Activated CD4-positive, alpha-beta T cell treated with anti-CD3 and anti-CD28 coated beads, Interleukin-2, amount 50 U/mL, for 4 hours (primary cell): ENCODE results near the gene FANK1.
"Not testable (repeated sequence)": the region's sequence is repeated elsewhere in the genome, so short reads cannot be mapped to it uniquely, and the experiment has no call there.

ENCODE experiments used
- DNase-seq, 2 experiments: peaks; one replicate each; pipeline ENCODE4 v3.0.0-alpha.2; 2020

The FANK1 gene

GRCh38 chr10:125892402-125892801 lies 4.0 kb upstream of the FANK1 start:
- not testable (repeated sequence) for DNase-seq

DNA sequence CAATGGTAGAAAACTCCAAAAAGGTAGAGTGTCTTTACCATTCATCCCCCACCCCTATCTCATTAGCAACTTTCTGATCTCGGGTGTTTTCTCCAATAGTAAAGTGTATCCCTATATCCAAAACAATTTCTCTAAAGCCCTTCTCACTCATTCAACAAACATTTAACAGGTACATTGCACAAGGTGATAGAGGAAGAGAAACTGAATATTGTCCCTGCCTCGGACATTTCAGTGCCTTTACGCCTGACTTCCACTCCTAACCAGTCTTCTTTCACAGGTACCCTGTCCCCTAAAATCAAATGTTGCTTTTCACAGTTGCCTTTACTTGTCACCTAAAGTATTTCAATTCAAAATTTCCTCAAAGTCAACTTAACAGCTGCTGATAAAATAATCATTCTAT lies 2.2 kb upstream of the FANK1 start:
- DNase-seq, result not testable (repeated sequence)

DNA sequence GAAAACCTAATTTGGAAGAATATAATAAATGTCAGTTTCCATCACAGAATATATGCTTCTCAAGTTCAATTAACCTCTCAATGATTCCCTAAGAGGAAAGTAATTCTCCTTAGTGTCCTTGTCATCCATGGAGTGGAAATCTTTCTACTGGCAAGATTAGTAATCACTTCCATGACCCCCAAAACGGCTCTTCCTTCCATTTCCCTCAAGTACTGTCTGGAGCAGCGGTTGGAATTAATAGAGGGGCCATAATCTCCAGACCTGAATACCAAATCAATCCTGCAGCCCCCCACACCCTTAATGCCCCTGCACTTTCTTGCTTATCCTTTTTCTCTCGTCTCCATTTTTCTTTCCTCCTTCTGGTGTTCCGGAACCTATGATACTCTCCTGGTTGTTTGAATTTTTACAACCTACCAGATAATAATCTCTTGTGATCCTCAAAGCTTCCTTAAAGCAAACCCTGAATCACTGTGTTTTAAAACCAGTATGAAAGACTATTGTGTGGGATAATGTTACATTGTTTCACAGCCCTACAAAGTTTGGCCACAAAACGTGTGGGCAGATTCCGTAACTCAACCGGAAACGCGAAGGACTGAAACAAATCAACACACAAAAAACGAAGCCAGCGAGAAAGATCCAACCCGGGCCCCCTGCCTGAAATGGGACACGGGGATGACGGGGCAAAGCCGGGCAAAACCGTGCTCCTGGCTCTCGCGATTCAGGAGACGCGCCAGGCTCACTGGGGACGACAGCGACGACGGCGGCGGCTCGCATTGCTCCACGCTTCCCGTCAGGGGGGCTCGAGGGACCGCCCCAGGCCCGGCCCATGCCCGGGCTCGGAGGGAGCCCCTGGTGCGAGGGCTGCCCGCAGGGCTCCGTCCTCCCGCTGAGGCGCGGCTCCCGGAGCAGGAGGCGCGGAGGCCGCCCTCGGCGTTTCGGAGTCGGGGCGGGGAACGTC lies 955 bp upstream of the FANK1 start:
- DNase-seq, result peak; percentile 5 to 9

DNA sequence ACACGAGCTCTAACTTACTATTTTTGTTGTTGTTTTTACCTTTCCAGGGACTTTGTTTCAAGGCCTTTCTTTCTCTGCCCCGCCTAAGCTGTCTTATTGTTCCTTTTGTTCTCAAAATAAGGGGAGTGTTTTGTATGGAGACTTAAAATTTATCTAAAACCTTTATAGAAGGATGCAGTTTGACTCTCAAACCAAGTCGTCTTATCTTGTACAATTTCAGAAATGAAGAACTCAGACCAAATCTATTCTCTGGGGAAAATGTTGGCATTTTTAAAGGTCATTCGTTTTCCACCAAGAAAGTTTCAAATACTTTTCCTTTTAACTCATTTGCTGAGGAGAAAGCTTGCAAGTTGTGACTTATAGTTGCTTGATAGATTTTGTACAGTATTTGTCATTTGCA lies 953 bp downstream of the FANK1 start:
- DNase-seq, result not testable (repeated sequence)

GRCh38 chr10:125900963-125901362 lies 4.6 kb downstream of the FANK1 start:
- not testable (repeated sequence) for DNase-seq

DNA sequence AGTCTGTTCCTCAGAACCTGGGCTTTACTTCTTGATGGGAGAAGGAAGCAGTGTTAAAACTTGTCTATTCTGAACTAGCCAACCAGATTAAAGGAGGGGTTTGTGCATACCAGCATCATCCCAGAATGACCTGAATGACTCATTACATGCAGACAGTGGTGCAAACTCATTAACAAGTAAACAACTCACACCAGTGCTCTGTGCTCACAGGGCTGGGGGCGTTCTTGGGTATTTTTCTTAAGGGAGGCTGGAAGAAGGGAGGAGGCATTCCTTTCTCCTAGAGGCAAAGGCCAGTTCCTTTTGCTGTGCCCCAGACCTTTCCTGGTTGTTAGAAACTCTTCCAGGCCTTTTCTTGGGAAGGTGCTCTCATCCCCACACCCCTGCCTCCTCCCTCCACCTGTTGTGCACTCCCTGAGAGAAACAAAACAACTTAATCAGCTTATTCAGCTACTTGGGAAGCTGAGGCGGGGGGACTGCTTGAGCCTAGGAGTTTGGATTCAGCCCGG lies 6.8 kb downstream of the FANK1 start:
- not testable (repeated sequence) for DNase-seq

DNA sequence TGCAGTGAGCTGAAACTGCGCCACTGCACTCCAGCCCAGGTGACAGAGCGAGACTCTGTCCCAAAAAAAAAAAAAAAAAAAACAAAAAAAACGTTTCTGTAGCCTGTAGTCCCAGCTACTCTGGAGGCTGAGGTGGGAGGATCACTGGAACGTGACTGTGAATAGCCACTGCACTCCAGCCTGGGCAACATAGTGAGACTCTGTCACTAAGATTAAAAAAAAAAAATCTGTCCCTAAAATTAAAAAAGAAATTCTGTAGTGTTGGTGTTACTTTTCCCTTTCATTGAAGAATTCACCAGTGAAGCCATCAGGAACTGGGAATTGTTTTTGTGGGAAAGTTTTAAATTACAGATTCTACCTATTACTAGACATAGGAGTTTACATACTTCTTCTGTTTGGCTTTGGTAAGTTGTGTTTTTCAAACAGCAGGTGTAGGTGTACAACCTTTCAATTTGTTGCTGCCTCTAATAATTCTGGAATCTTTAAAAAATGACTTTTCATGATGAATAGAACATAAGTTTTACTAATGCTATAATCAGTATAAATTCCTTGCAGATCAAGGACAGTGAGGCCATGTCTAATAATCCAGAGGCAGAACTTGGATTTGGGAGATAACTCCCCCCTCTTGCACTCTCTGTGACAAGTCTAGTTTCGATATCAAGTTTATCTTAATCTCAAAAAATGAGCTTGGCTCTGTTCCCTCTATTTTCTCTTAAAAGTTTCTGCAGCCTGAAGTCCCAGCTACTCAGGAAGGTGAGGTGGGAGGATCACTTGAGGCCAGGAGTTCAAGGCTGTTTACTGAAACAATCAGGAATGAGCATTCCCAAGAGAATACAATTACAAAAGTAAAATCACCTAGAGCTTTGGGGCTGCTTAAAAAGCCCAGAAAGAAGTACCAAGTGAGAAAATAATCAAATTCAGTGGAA lies 9.0 kb downstream of the FANK1 start:
- DNase-seq, result not testable (repeated sequence)

GRCh38 chr10:125907598-125907997 lies 11.2 kb downstream of the FANK1 start:
- not testable (repeated sequence) for DNase-seq

DNA sequence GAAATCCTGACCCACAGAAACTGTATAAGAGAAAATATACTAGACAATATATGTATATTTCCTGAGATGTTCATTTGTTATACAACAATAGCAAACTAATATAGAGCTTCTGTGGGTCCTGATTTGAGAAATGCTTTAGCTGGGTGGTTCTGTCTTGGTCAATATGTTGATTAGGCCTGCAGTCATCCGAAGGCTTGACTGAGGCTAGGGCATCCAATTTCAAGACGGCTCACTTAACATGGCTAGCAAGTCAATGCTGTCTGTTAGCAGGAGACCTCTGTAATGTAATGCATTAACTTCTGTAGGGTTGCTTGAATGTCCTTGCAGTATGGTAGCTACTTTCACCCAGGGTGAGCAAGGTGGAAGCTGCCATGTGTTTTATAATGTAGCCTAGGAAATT lies 12.4 kb downstream of the FANK1 start:
- not testable (repeated sequence) for DNase-seq

DNA sequence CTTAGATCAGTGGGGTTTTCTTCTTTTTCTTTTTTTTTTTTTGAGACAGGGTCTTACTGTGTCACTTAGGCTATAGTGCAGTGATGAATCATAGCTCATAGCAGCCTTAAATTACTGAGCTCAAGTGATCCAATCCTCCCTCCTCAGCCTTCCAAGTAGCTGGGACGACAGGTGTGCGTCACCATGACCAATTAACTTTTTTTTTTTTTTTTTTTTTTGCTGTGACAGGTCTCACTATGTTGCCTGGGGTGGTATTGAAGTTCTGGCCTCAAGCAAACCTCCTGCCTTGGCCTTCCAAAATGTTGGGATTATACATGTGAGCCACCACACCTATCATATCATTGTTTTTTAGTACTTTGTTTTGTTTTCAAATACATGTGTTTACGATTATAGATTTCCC lies 13.1 kb downstream of the FANK1 start:
- not testable (repeated sequence) for DNase-seq

- no peak for DNase-seq
Measured at GRCh38 chr10:125911145-125911544, 14.8 kb downstream of the FANK1 start.

DNA sequence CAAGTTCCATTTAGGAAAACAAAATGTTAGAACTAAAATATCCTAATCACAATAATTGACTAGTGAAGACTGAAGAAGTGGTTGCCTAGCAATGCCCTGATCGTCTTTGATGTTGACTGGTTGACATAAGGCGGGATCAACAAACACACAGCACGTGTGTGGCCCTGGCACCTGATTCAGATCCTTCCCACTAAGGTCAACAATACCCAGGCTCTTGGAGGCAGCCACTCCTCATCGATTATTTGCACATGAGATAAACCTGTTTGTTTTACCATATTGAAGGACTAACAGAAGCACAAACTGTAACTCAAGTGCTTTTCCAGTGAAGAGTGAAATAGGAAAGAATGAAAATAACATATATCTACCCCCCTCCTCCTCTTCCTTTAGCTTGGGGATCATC lies 15.6 kb downstream of the FANK1 start:
- no peak for DNase-seq

- not testable (repeated sequence) for DNase-seq
Measured at GRCh38 chr10:125913277-125913676, 16.9 kb downstream of the FANK1 start.

DNA sequence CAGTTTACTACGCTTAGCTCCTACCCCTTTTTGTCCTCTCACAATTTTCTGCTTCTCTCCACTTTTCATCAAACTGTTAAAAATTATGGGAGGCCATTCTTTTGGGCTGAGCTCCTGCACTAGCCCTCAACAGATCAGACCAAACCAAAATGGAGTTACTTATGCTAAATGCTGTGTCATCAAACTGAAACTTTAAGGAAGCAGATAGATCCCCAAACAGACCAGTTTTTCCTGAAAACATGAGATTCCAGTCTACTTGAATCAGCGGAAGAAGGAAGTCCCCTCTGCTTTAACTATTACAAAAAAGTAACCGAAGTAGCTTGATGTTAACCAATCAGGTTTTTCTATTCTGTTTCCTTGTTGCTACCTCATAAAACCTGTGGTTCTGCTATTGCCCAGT lies 20.6 kb downstream of the FANK1 start:
- DNase-seq, result no peak

DNA sequence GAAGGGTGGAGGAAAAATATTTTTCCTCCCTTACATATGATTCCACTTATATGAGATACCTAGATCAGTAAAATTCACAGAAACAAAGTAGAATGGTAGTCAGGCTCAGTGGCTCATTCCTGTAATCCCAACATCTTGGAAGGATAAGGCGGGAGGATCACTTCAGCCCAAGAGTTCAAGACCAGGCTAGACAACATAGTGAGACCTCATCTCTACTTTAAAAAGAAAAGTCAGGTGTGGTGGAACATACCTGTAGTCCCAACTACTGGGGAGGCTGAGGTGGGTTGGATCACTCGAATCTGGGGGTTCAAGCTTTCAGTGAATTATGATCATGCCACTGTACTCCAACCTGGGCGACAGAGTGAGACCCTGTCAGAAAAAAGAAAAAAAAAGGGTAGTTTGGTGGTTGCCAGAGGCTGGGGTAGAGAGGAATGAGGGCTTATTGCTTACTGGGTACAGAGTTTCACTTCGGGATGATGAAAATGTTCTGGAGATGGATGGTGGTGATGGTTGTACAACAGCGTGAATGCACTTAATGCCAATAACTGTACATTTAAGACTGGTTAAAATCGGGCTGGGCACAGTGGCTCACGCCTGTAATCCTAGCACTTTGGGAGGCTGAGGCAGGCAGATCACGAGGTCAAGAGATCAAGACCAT lies 21.5 kb downstream of the FANK1 start:
- DNase-seq, result not testable (repeated sequence)

DNA sequence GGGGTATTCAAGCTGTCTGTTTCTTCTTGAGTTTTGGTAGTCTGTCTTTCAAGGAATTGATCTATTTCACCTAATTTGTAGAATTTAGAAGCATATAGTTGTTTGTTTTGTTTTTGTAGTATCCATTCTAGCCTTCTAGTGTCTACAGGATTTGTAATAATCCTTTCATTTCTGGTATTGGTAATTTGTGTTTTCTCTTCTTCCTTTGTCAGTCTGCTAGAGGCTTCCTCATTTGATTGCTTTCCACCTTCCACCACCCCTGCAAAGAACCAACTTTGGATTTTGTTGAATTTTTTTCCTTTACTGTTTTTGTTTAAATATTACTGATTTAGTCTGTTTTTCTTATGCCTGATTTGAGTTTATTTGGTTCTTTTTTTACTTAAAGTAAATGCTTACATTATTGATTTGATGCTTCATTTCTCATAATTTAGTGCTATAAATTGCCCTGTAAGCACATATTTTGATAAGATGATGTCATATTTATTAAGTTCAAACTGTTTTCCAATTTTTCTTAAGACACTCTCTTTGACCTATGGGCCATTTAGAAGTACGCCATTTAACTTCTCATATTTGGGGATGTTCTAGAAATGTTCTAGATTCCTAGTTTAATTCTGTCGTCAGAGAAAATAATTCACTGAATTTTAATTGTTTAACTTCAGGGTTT lies 25.4 kb downstream of the FANK1 start:
- DNase-seq, result not testable (repeated sequence)

DNA sequence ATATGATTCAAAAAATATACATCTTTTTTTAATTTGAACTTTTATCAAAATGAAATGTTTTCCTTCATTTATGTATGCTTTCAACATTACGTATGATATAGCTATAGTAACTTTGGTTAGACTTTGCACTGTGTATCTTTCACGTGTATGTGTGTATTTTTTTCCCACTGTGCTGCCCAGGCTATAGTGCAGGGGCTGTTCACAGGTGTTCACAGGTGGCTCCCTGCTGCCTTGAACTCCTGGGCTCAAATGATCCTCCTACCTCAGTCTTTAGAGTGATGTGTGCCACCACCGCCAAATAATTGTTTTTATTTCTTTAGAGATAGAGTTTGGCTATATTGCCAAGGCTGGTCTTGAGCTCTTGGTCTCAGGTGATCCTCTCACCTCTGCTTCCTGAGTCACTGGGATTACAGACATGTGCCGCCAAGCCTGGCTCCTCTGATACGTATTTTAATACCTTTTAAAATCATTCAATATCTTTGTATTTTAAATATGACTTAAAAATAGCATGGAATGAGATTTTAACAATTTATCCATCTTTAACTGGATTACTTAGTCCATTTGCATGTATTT lies 29.0 kb downstream of the FANK1 start:
- DNase-seq, result no peak

GRCh38 chr10:125926247-125926646 lies 29.9 kb downstream of the FANK1 start:
- DNase-seq, result no peak

DNA sequence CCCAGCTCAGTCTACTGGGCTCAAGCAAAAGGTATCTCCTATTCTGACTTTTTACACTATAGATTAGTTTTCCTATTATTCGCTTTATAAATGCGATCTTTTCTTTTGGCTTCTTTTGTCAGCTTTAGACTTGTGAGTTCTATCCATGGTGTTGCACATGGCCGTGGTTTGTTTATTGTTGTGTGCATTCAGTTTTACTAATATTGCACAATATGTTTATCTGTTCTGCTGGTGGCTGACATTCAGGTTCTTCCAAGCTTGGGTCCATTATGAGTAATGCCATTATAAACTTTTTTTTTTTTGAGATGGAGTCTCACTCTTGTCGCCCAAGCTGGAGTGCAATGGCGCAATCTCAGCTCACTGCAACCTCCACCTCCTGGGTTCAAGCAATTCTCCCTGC lies 30.9 kb downstream of the FANK1 start:
- DNase-seq, result not testable (repeated sequence)

- no peak for DNase-seq
Measured at GRCh38 chr10:125928928-125929585, 32.7 kb downstream of the FANK1 start.

DNA sequence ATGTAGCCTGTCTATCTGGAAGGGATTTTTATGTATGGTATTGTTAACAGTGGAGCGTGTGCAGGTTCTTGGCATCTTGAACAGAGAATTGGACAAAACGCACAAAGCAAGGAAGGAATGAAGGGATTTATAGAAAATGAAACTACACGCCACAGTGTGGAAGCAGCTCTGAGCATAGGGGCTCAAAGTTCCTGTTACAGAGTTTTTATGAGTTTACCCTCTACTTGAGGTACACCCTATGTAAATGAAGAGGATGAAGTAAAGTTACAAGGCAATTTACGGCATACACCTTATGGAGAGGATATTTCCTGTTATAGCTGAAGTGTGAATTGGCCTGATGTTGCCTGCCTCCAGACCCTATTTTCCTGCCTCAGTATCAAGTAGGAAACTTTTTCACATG lies 33.3 kb downstream of the FANK1 start:
- DNase-seq, result no peak
